Mesenchymal stem cell (in vitro differentiated cells and primary cell): ENCODE data around the gene CHKB.
A peak's percentile ranks its signal among the peaks of the same experiment; 100 is the strongest.

ENCODE experiments used
- DNase-seq: peaks from one replicate; pipeline ENCODE4 v3.0.0-alpha.2; 2013
- H2AFZ ChIP-seq: one replicate; pipeline ENCODE4 v1.6.1; 2013; ENCODE audit warnings: low read depth, mild to moderate bottlenecking, control low read depth, inconsistent platforms, low read length, moderate library complexity
- H2AK5ac ChIP-seq: 2 replicates; pipeline ENCODE4 v1.6.1; 2013; ENCODE audit warnings: low read length, moderate library complexity, mild to moderate bottlenecking, inconsistent platforms; ENCODE audit not compliant: severe bottlenecking
- H2BK120ac ChIP-seq: one replicate; pipeline ENCODE4 v1.6.1; 2013; ENCODE audit warnings: low read depth, mild to moderate bottlenecking, inconsistent platforms, low read length, moderate library complexity
- H2BK12ac ChIP-seq, 2 experiments: one replicate each; pipeline ENCODE4 v1.6.1; 2013; ENCODE audit warnings: inconsistent platforms in 2 of 2, low read length in 2 of 2, mild to moderate bottlenecking in 2 of 2, moderate library complexity in 2 of 2, control low read depth in 1 of 2
- H2BK15ac ChIP-seq: one replicate; pipeline ENCODE4 v1.6.1; 2013; ENCODE audit warnings: mild to moderate bottlenecking, low read depth, inconsistent platforms; ENCODE audit not compliant: poor library complexity, severe bottlenecking
- H2BK5ac ChIP-seq: 2 replicates; pipeline ENCODE4 v1.6.1; 2013; ENCODE audit warnings: low read depth, mild to moderate bottlenecking, low read length, control low read depth, inconsistent platforms; ENCODE audit not compliant: poor library complexity, severe bottlenecking
- H3K14ac ChIP-seq, 2 experiments: one replicate each; pipeline ENCODE4 v1.6.1; 2013; ENCODE audit warnings: inconsistent platforms in 2 of 2, low read length in 2 of 2, control low read depth in 1 of 2, mild to moderate bottlenecking in 1 of 2, moderate library complexity in 1 of 2
- H3K18ac ChIP-seq, 2 experiments: one replicate each; pipeline ENCODE4 v1.6.1; 2013; ENCODE audit warnings: inconsistent platforms in 2 of 2, low read length in 2 of 2, control low read depth in 1 of 2, low read depth in 1 of 2, mild to moderate bottlenecking in 1 of 2
- H3K23ac ChIP-seq, 2 experiments: one replicate each; pipeline ENCODE4 v1.6.1; 2013; ENCODE audit warnings: inconsistent platforms in 2 of 2, low read length in 2 of 2, mild to moderate bottlenecking in 2 of 2, moderate library complexity in 2 of 2, control low read depth in 1 of 2
- H3K27ac ChIP-seq: 2 replicates; pipeline ENCODE4 v1.5.1; 2013; ENCODE audit warnings: mild to moderate bottlenecking, moderate library complexity, low read length, control low read depth, inconsistent platforms; ENCODE audit not compliant: poor library complexity, severe bottlenecking
- H3K27me3 ChIP-seq, 2 experiments: 2 replicates each; pipeline versions ENCODE4 v1.6.1 to v1.7.0; 2013; ENCODE audit warnings: low read length in 2 of 2, mild to moderate bottlenecking in 2 of 2, moderate library complexity in 2 of 2, control low read depth in 1 of 2, inconsistent platforms in 1 of 2; ENCODE audit not compliant: control insufficient read depth in 1 of 2, insufficient read depth in 1 of 2
- H3K36me3 ChIP-seq, 2 experiments: 2 replicates each; pipeline versions ENCODE4 v1.6.1 to v1.7.0; 2013; ENCODE audit warnings: low read length in 2 of 2, control low read depth in 1 of 2, inconsistent platforms in 1 of 2, low read depth in 1 of 2, mild to moderate bottlenecking in 1 of 2; ENCODE audit not compliant: insufficient read depth in 2 of 2, control insufficient read depth in 1 of 2
- H3K4ac ChIP-seq, 2 experiments: one replicate each; pipeline ENCODE4 v1.6.1; 2013; ENCODE audit warnings: inconsistent platforms in 2 of 2, low read length in 2 of 2, mild to moderate bottlenecking in 2 of 2, moderate library complexity in 2 of 2, control low read depth in 1 of 2, low read depth in 1 of 2
- H3K4me1 ChIP-seq: 2 replicates; pipeline ENCODE4 v1.6.1; 2013; ENCODE audit warnings: low read depth, low read length, control low read depth; ENCODE audit not compliant: control insufficient read depth, insufficient read depth
- H3K4me2 ChIP-seq: 2 replicates; pipeline ENCODE4 v1.6.1; 2013; ENCODE audit warnings: low read length, mild to moderate bottlenecking, inconsistent platforms; ENCODE audit not compliant: poor library complexity, severe bottlenecking
- H3K4me3 ChIP-seq, 2 experiments: 2 replicates each; pipeline versions ENCODE4 v1.5.1 to v1.7.0; 2013; ENCODE audit warnings: low read length in 2 of 2, mild to moderate bottlenecking in 2 of 2, control low read depth in 1 of 2, low read depth in 1 of 2; ENCODE audit not compliant: insufficient read depth in 1 of 2
- H3K79me1 ChIP-seq: replicated peaks from 2 replicates; pipeline ENCODE4 v1.6.1; 2013; ENCODE audit warnings: mild to moderate bottlenecking, control low read depth, low read length, inconsistent platforms; ENCODE audit not compliant: poor library complexity, severe bottlenecking
- H3K9ac ChIP-seq: 2 replicates; pipeline ENCODE4 v1.7.0; 2013; ENCODE audit warnings: mild to moderate bottlenecking, low read length, moderate library complexity
- H3K9me3 ChIP-seq: 2 replicates; pipeline ENCODE4 v1.7.0; 2013; ENCODE audit warnings: mild to moderate bottlenecking, low read length; ENCODE audit not compliant: control insufficient read depth
- H4K8ac ChIP-seq: one replicate; pipeline ENCODE4 v1.6.1; 2013; ENCODE audit warnings: inconsistent platforms, mild to moderate bottlenecking, low read length, moderate library complexity
- H4K91ac ChIP-seq: one replicate; pipeline ENCODE4 v1.6.1; 2013; ENCODE audit warnings: mild to moderate bottlenecking, low read length, inconsistent platforms
- WGBS: methylation state at CpG from one replicate; pipeline ENCODE4 v1.1.7; 2013; ENCODE audit warnings: mixed read lengths; 5-methylcytosine and 5-hydroxymethylcytosine counted together

Gene CHKB

GRCh38 chr22:50578776-50579310 is 3.8 kb downstream of the CHKB start:
- no peak overlapping the region for H2AFZ ChIP-seq
- no peak overlapping the region for H2BK120ac ChIP-seq
- no peak overlapping the region for H3K4me2 ChIP-seq
- no peak overlapping the region for H2BK5ac ChIP-seq
- WGBS = 83% methylated on average over 7 of the region's 8 CpGs
- H3K23ac ChIP-seq = no peak overlapping the region
- peak overlapping the region; percentile 17 for H3K9ac ChIP-seq
- peaks cover 0 to 14% of the 10 kb centered on the region in 2 experiments for H3K27me3 ChIP-seq
- no peak overlapping the region for H4K91ac ChIP-seq
- H3K9me3 ChIP-seq = no peaks in the 10 kb centered on the region
- H3K14ac ChIP-seq = no peak overlapping the region
- H3K4me1 ChIP-seq = peaks cover 23% of the 10 kb centered on the region
- H3K18ac ChIP-seq = no peak overlapping the region
- H3K4ac ChIP-seq = no peak overlapping the region
- peaks cover 21% of the 10 kb centered on the region for H3K79me1 ChIP-seq
- H2BK15ac ChIP-seq = no peak overlapping the region
- peak overlapping the region in 1 of 2 experiments; percentile 18 for H3K4me3 ChIP-seq
- no peak overlapping the region for H2AK5ac ChIP-seq
- no peak overlapping the region for H3K27ac ChIP-seq
- DNase-seq = no peak
- H3K36me3 ChIP-seq = peaks cover 14 to 67% of the 10 kb centered on the region in 2 experiments
- no peak overlapping the region for H4K8ac ChIP-seq
- H2BK12ac ChIP-seq = no peak overlapping the region

GRCh38 chr22:50577987-50578775 is 4.5 kb downstream of the CHKB start, which contains the start of gene CPT1B:
CPT1B (minus strand) TSS chr22:50578427; CDS start chr22:50577915, 512 bp downstream.
- Histone ChIP-seq H2AFZ (no peak within 1 kb of the TSS), H2BK12ac (no peak within 1 kb of the TSS), H2BK5ac (no peak within 1 kb of the TSS), H3K36me3 (peaks cover 14 to 74% of the 10 kb centered on the region in 2 experiments), H3K79me1 (peaks cover 16% of the 10 kb centered on the region), H3K9me3 (no peaks in the 10 kb centered on the region), H2BK120ac (peak within 1 kb of the TSS; percentile 11), H2BK15ac (no peak within 1 kb of the TSS), H3K27me3 (peaks cover 0 to 14% of the 10 kb centered on the region in 2 experiments), H3K14ac (no peak within 1 kb of the TSS), H3K23ac (no peak within 1 kb of the TSS), H3K9ac (peak within 1 kb of the TSS; percentile 17), H2AK5ac (no peak within 1 kb of the TSS), H3K18ac (no peak within 1 kb of the TSS), H3K4me2 (no peak within 1 kb of the TSS), H3K4ac (no peak within 1 kb of the TSS), H4K91ac (no peak within 1 kb of the TSS), H3K27ac (no peak within 1 kb of the TSS), H4K8ac (no peak within 1 kb of the TSS), H3K4me1 (peaks cover 21% of the 10 kb centered on the region), H3K4me3 (peak within 1 kb of the TSS in 1 of 2 experiments; percentile 18)
- 89% methylated on average over 51 of the region's 63 CpGs for WGBS
- peak; percentile 10 for DNase-seq

- Histone ChIP-seq H2BK120ac (no peak overlapping the region), H3K79me1 (peaks cover 16% of the 10 kb centered on the region), H2BK15ac (no peak overlapping the region), H3K4me3 (no peak overlapping the region), H3K9me3 (no peaks in the 10 kb centered on the region), H3K18ac (no peak overlapping the region), H3K27ac (no peak overlapping the region), H4K8ac (no peak overlapping the region), H3K9ac (no peak overlapping the region), H2BK12ac (no peak overlapping the region), H2AFZ (no peak overlapping the region), H3K4ac (no peak overlapping the region), H3K4me1 (peaks cover 21% of the 10 kb centered on the region), H3K27me3 (peaks cover 0 to 14% of the 10 kb centered on the region in 2 experiments), H2AK5ac (no peak overlapping the region), H3K14ac (no peak overlapping the region), H3K4me2 (no peak overlapping the region), H3K23ac (no peak overlapping the region), H2BK5ac (no peak overlapping the region), H3K36me3 (peaks cover 14 to 79% of the 10 kb centered on the region in 2 experiments), H4K91ac (no peak overlapping the region)
- no peak for DNase-seq
- WGBS = 96% methylated on average over 23 of the region's 23 CpGs
Observed at GRCh38 chr22:50577697-50577986, 5.0 kb downstream of the CHKB start.

GRCh38 chr22:50576806-50577696 is 5.6 kb downstream of the CHKB start:
- no peaks in the 10 kb centered on the region for H3K9me3 ChIP-seq
- peaks cover 20% of the 10 kb centered on the region for H3K4me1 ChIP-seq
- no peak overlapping the region for H3K23ac ChIP-seq
- H3K27ac ChIP-seq = no peak overlapping the region
- no peak overlapping the region for H2BK15ac ChIP-seq
- no peak overlapping the region for H2BK120ac ChIP-seq
- no peak overlapping the region for H3K4ac ChIP-seq
- WGBS = 96% methylated on average over 18 of the region's 18 CpGs
- H3K4me3 ChIP-seq = no peak overlapping the region
- peaks cover 14 to 84% of the 10 kb centered on the region in 2 experiments for H3K36me3 ChIP-seq
- no peak overlapping the region for H2AFZ ChIP-seq
- no peak overlapping the region for H2AK5ac ChIP-seq
- peaks cover 16% of the 10 kb centered on the region for H3K79me1 ChIP-seq
- H3K18ac ChIP-seq = no peak overlapping the region
- no peak overlapping the region for H2BK5ac ChIP-seq
- peaks cover 0 to 14% of the 10 kb centered on the region in 2 experiments for H3K27me3 ChIP-seq
- no peak overlapping the region for H3K9ac ChIP-seq
- H3K14ac ChIP-seq = no peak overlapping the region
- DNase-seq = no peak
- H3K4me2 ChIP-seq = no peak overlapping the region
- no peak overlapping the region for H4K8ac ChIP-seq
- no peak overlapping the region for H4K91ac ChIP-seq
- H2BK12ac ChIP-seq = no peak overlapping the region
